Measurements from ENCODE around the gene PLEKHB2. TPM values are rescaled to one million over a fixed set of nuclear protein-coding genes. Genes with fewer than 3 reads are reported as not detected.

Gene PLEKHB2
- polyA plus RNA-seq, 3 donors: 53.9 to 172 (median 146) TPM

DNA sequence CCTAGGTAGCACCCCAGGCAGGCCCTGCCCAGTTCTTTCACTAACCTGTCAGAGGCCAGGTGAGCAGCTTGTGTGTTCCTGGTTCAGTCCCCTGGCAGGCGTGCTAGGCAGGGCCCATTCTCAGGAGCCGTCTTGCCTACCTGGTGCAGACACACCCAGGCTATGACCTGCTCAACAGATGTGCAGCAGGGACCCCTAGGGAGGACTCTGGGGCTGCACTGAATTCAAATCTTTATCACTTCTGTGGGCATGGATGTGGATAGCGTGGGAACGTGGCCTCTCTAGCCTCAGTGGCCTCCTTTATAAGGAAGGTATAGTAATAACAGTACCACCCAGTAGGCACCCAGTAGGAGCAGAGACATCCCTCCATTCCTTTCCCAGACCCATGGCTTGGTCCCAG, 48.4 kb downstream of the PLEKHB2 start:
- Histone ChIP-seq H3K27me3 (ENCODE audit: control insufficient read depth in 2 of 2, insufficient read depth in 2 of 2, low read length in 2 of 2) (no peaks in the 10 kb centered on the region), H3K36me3 (replicated peaks in 1 of 2; ENCODE audit: control insufficient read depth in 1 of 2, insufficient read depth in 2 of 2, low read length in 2 of 2) (peaks cover 21 to 25% of the 10 kb centered on the region in 2 donors), H2AFZ (ENCODE audit: insufficient read depth, low read depth, low read length, poor library complexity, severe bottlenecking) (no peak overlapping the region), H3K9me3 (replicated peaks in 1 of 2; ENCODE audit: control insufficient read depth in 1 of 2, insufficient read depth in 1 of 2, low read length in 2 of 2) (no peaks in the 10 kb centered on the region), H4K20me1 (ENCODE audit: insufficient read depth, low read length) (peaks cover 5% of the 10 kb centered on the region), H3K79me2 (ENCODE audit: insufficient read depth, low read length) (no peaks in the 10 kb centered on the region), H3K4me3 (replicated peaks in 1 of 3; ENCODE audit: low read depth in 2 of 3, low read length in 3 of 3) (no peak overlapping the region), H3K9ac (ENCODE audit: insufficient read depth, low read length, poor library complexity, severe bottlenecking) (no peak overlapping the region), H3K4me2 (replicated peaks; ENCODE audit: extremely low read depth, low read length, poor library complexity, severe bottlenecking) (no peak overlapping the region), H3K4me1 (ENCODE audit: control insufficient read depth in 1 of 2, insufficient read depth in 2 of 2, low read length in 2 of 2) (no peaks in the 10 kb centered on the region), H3K27ac (ENCODE audit: low read depth in 1 of 2, low read length in 2 of 2) (no peak overlapping the region)
- no peak for DNase-seq
- Mint-ChIP-seq H3K27ac (no peak overlapping the region), H3K9me3 (no peaks in the 10 kb centered on the region), H3K36me3 (peaks cover 24 to 29% of the 10 kb centered on the region in 2 donors), H3K4me3 (no peak overlapping the region), H3K27me3 (ENCODE audit: low read depth in 3 of 3) (peaks cover 1 to 7% (median 3%) of the 10 kb centered on the region in 3 donors), H3K4me1 (peaks cover 6% of the 10 kb centered on the region)
- TF ChIP-seq CTCF (IDR thresholded peaks at IDR 0.05): no peak
- intact Hi-C loops (cut with micrococcal nuclease): loop anchor here in 1 of 2 donors (10.0 kb wide), 1 partner anchor 651 kb away; no protein-coding TSS in a partner anchor
- 54% methylated on average over 2 of the region's 4 CpGs for WGBS (ENCODE audit: insufficient coverage)

- no peak overlapping the region for H3K4me2 ChIP-seq (replicated peaks; ENCODE audit: extremely low read depth, low read length, poor library complexity, severe bottlenecking)
- no peaks in the 10 kb centered on the region for H3K9me3 Mint-ChIP-seq
- H3K4me1 Mint-ChIP-seq: peaks cover 6% of the 10 kb centered on the region
- H3K36me3 Mint-ChIP-seq: peaks cover 19 to 23% of the 10 kb centered on the region in 2 donors
- H3K9ac ChIP-seq (ENCODE audit: insufficient read depth, low read length, poor library complexity, severe bottlenecking): no peak overlapping the region
- no peaks in the 10 kb centered on the region for H3K79me2 ChIP-seq (ENCODE audit: insufficient read depth, low read length)
- peaks cover 1 to 7% (median 5%) of the 10 kb centered on the region in 3 donors for H3K27me3 Mint-ChIP-seq (ENCODE audit: low read depth in 3 of 3)
- no peak overlapping the region for H3K27ac ChIP-seq (ENCODE audit: low read depth in 1 of 2, low read length in 2 of 2)
- intact Hi-C loops (cut with micrococcal nuclease): loop anchor here in 1 of 2 donors (10.0 kb wide), 1 partner anchor 651 kb away; no protein-coding TSS in a partner anchor
- H3K4me1 ChIP-seq (ENCODE audit: control insufficient read depth in 1 of 2, insufficient read depth in 2 of 2, low read length in 2 of 2): no peaks in the 10 kb centered on the region
- no peak overlapping the region for H3K27ac Mint-ChIP-seq
- no peak overlapping the region for H2AFZ ChIP-seq (ENCODE audit: insufficient read depth, low read depth, low read length, poor library complexity, severe bottlenecking)
- peak; percentile 88 for TF ChIP-seq CTCF (IDR thresholded peaks at IDR 0.05)
- H3K27me3 ChIP-seq (ENCODE audit: control insufficient read depth in 2 of 2, insufficient read depth in 2 of 2, low read length in 2 of 2): no peaks in the 10 kb centered on the region
- peaks cover 16 to 19% of the 10 kb centered on the region in 2 donors for H3K36me3 ChIP-seq (replicated peaks in 1 of 2; ENCODE audit: control insufficient read depth in 1 of 2, insufficient read depth in 2 of 2, low read length in 2 of 2)
- no peaks in the 10 kb centered on the region for H3K9me3 ChIP-seq (replicated peaks in 1 of 2; ENCODE audit: control insufficient read depth in 1 of 2, insufficient read depth in 1 of 2, low read length in 2 of 2)
- WGBS (ENCODE audit: insufficient coverage): 25% methylated on average over 7 of the region's 10 CpGs
- no peak overlapping the region for H3K4me3 Mint-ChIP-seq
- H3K4me3 ChIP-seq (replicated peaks in 1 of 3; ENCODE audit: low read depth in 2 of 3, low read length in 3 of 3): no peak overlapping the region
- peak; percentile 35 to 55 (median 47) for DNase-seq
- peaks cover under 1% of the 10 kb centered on the region for H4K20me1 ChIP-seq (ENCODE audit: insufficient read depth, low read length)
Observed at GRCh38 chr2:131154071-131154531, 49.0 kb downstream of the PLEKHB2 start.

All from CD14-positive monocyte (primary cell).